Colonic mucosa (tissue), 4 donors: ENCODE data around the gene SMAD3. TPM values are rescaled to one million over a fixed set of nuclear protein-coding genes. Genes with fewer than 3 reads are reported as not detected.

Experiments used
- DNase-seq: peaks from one replicate; pipeline ENCODE4 v3.0.0-alpha.2; 2020
- H3K27ac ChIP-seq: fragments of 200-600 bp; one replicate; pipeline ENCODE4 v1.8.0; 2021
- H3K27me3 ChIP-seq: fragments of 200-600 bp; one replicate; pipeline ENCODE4 v1.8.0; 2021
- H3K36me3 ChIP-seq: fragments of 200-600 bp; one replicate; pipeline ENCODE4 v1.8.0; 2021
- H3K4me1 ChIP-seq: fragments of 200-600 bp; one replicate; pipeline ENCODE4 v1.8.0; 2021; ENCODE audit warnings: mild to moderate bottlenecking
- H3K4me3 ChIP-seq: fragments of 200-600 bp; one replicate; pipeline ENCODE4 v1.8.0; 2021
- H3K9ac ChIP-seq, 2 donors: one replicate each; pipeline ENCODE4 v1.7.0; 2013; ENCODE audit warnings: control low read depth in 2 of 2, low read depth in 2 of 2, low read length in 2 of 2
- H3K9me3 ChIP-seq: fragments of 200-600 bp; one replicate; pipeline ENCODE4 v1.8.0; 2021
- CTCF ChIP-seq: fragments of 200-600 bp; IDR thresholded peaks from one replicate; pipeline ENCODE4 v1.8.0; 2022; ENCODE audit warnings: antibody characterized with exemption, mild to moderate bottlenecking
- intact Hi-C: fragments of 100-400 bp; cut with DNase I; formaldehyde crosslinking; loops from one replicate; pipeline ENCODE4 v1.14.1; 2022
- total RNA-seq, 2 donors: library from RNA; stranded (reverse); fragmentation: NEBNext Ultra II Directional in 1 of 2; extraction: Animal tissue kit (Norgen Biotek cat#: 25700) in 1 of 2; gene quantifications; one replicate each; pipeline ENCODE4 v1.2.1, GENCODE V29; 2021
- donor health status: healthy.
- donor health status: DM: no; HTN: no; CAD: no.
- donor health status: DM: no; HTN: no; CAD: no.

Gene SMAD3
- total RNA-seq, 2 donors from 2014 or later: 38.6 to 62.1 TPM

- no peak for TF ChIP-seq CTCF
- H3K27ac ChIP-seq: peak overlapping the region; percentile 52
- H3K36me3 ChIP-seq: no peaks in the 10 kb centered on the region
These were observed 26.7 kb downstream of the SMAD3 start for GRCh38 chr15:67091980-67092677.

GRCh38 chr15:67092752-67093503 lies 27.5 kb downstream of the SMAD3 start:
- Histone ChIP-seq H3K27me3 (no peaks in the 10 kb centered on the region), H3K9ac (no peak overlapping the region), H3K4me1 (peaks cover 37% of the 10 kb centered on the region), H3K27ac (no peak overlapping the region), H3K9me3 (no peaks in the 10 kb centered on the region), H3K36me3 (no peaks in the 10 kb centered on the region), H3K4me3 (no peak overlapping the region)
- intact Hi-C loops: no loop called here
- no peak for TF ChIP-seq CTCF
- DNase-seq: no peak

More at GRCh38 chr15:67091980-67092677, 26.7 kb downstream of the SMAD3 start:
- Histone ChIP-seq H3K4me1 (peaks cover 45% of the 10 kb centered on the region), H3K4me3 (no peak overlapping the region), H3K9ac (peak overlapping the region in 1 of 2 donors; percentile 30), H3K9me3 (no peaks in the 10 kb centered on the region), H3K27me3 (no peaks in the 10 kb centered on the region)
- no peak for DNase-seq
- intact Hi-C loops: no loop called here

- H3K9me3 ChIP-seq: no peaks in the 10 kb centered on the region
- intact Hi-C loops: no loop called here
- no peak overlapping the region for H3K9ac ChIP-seq
- H3K36me3 ChIP-seq: no peaks in the 10 kb centered on the region
- no peak for DNase-seq
- no peak overlapping the region for H3K4me3 ChIP-seq
- H3K4me1 ChIP-seq: peaks cover 31% of the 10 kb centered on the region
- no peaks in the 10 kb centered on the region for H3K27me3 ChIP-seq
- no peak overlapping the region for H3K27ac ChIP-seq
- TF ChIP-seq CTCF: no peak
These were observed 28.1 kb downstream of the SMAD3 start for GRCh38 chr15:67093504-67093862.

GRCh38 chr15:67094001-67094826 lies 28.8 kb downstream of the SMAD3 start:
- no peaks in the 10 kb centered on the region for H3K9me3 ChIP-seq
- H3K36me3 ChIP-seq: no peaks in the 10 kb centered on the region
- H3K4me3 ChIP-seq: no peak overlapping the region
- TF ChIP-seq CTCF: no peak
- H3K27ac ChIP-seq: no peak overlapping the region
- intact Hi-C loops: no loop called here
- H3K4me1 ChIP-seq: peaks cover 27% of the 10 kb centered on the region
- H3K9ac ChIP-seq: no peak overlapping the region
- no peaks in the 10 kb centered on the region for H3K27me3 ChIP-seq
- DNase-seq: no peak

GRCh38 chr15:67095912-67096311 lies 30.5 kb downstream of the SMAD3 start:
- no peaks in the 10 kb centered on the region for H3K9me3 ChIP-seq
- intact Hi-C loops: no loop called here
- no peaks in the 10 kb centered on the region for H3K36me3 ChIP-seq
- no peaks in the 10 kb centered on the region for H3K27me3 ChIP-seq
- no peak for DNase-seq
- peaks cover 21% of the 10 kb centered on the region for H3K4me1 ChIP-seq
- no peak overlapping the region for H3K4me3 ChIP-seq
- no peak overlapping the region for H3K27ac ChIP-seq
- no peak overlapping the region for H3K9ac ChIP-seq
- no peak for TF ChIP-seq CTCF
